SJSA1 (cell line): ENCODE measurements around the gene SF3B5. TPM values are rescaled to one million over a fixed set of nuclear protein-coding genes. Genes with fewer than 3 reads are reported as not detected.
A peak's percentile ranks its signal among the peaks of the same experiment; 100 is the strongest.
"Not testable (repeated sequence)": the region's sequence is repeated elsewhere in the genome, so short reads cannot be mapped to it uniquely, and the experiment has no call there.

Experiments
- DNase-seq, 2 experiments: peaks; one replicate each; pipeline ENCODE4 v3.0.0-alpha.2; 2015 to 2020; ENCODE audit warnings: low spot score in 2 of 2, low read depth in 1 of 2
- H3K27ac ChIP-seq: fragments of 250-450 bp; sonication (Bioruptor Pico); 2 replicates; pipeline ENCODE4 v1.5.1; 2020; ENCODE audit warnings: mild to moderate bottlenecking, moderate library complexity
- H3K27me3 ChIP-seq: fragments of 250-450 bp; sonication (Bioruptor Pico); replicated peaks from 2 replicates; pipeline ENCODE4 v1.5.1; 2020; ENCODE audit warnings: mild to moderate bottlenecking, moderate library complexity
- H3K36me3 ChIP-seq: fragments of 250-450 bp; sonication (Bioruptor Pico); 2 replicates; pipeline ENCODE4 v1.5.1; 2020; ENCODE audit warnings: mild to moderate bottlenecking
- H3K4me1 ChIP-seq: fragments of 250-450 bp; sonication (Bioruptor Pico); replicated peaks from 2 replicates; pipeline ENCODE4 v1.6.1; 2021; ENCODE audit warnings: mild to moderate bottlenecking
- H3K4me3 ChIP-seq: fragments of 250-450 bp; sonication (Bioruptor Pico); 2 replicates; pipeline ENCODE4 v1.5.1; 2020; ENCODE audit warnings: mild to moderate bottlenecking
- H3K9me3 ChIP-seq: fragments of 250-450 bp; sonication (Bioruptor Pico); replicated peaks from 2 replicates; pipeline ENCODE4 v1.5.1; 2020; ENCODE audit warnings: mild to moderate bottlenecking
- total RNA-seq: library from RNA; depleted of rRNA; stranded (reverse); fragments of >200 nt; shearing (Covaris generic); gene quantifications from 2 replicates; pipeline ENCODE4 v1.2.3, GENCODE V29; 2014; rRNA removed

SF3B5 gene
- 150 and 199 TPM in 2 replicates for total RNA-seq

GRCh38 chr6:144095134-144096002 lies at the start of gene SF3B5:
Gene SF3B5 (minus strand): TSS chr6:144095573. CDS start chr6:144095497, 76 bp downstream.
- Histone ChIP-seq H3K36me3 (peaks cover 5% of the 10 kb centered on the region; the same call in 1 of the 2 replicates), H3K4me3 (peak within 1 kb of the TSS; percentile 73), H3K27ac (peak within 1 kb of the TSS; percentile 51), H3K9me3 (no peaks in the 10 kb centered on the region), H3K4me1 (peaks cover 14% of the 10 kb centered on the region), H3K27me3 (no peaks in the 10 kb centered on the region)
- peak; percentile 98 to 99 for DNase-seq

DNA sequence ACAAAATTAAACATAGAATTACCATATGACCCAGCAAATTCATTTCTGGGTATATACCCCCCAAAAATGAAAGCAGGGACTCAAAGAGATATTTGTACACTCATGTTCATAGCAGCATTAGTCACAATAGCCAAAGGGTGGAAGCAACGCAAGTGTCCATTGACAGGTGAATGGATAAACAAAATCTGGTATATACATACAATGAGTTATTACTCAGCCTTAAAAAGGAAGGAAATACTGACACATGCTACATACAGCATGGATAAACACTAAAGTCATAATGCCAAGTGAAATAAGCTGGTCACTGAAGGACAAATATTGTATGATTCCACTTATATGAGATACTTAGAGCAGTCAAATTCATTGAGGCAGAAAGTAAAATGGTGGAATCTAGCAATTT lies 49.6 kb upstream of the SF3B5 start:
- no peak for DNase-seq
- H3K27me3 ChIP-seq: no peaks in the 10 kb centered on the region
- H3K4me1 ChIP-seq: peaks cover 22% of the 10 kb centered on the region
- H3K36me3 ChIP-seq: peaks cover 1% of the 10 kb centered on the region; the same call in 1 of the 2 replicates
- no peak overlapping the region for H3K4me3 ChIP-seq
- H3K27ac ChIP-seq: no peak overlapping the region
- no peaks in the 10 kb centered on the region for H3K9me3 ChIP-seq

DNA sequence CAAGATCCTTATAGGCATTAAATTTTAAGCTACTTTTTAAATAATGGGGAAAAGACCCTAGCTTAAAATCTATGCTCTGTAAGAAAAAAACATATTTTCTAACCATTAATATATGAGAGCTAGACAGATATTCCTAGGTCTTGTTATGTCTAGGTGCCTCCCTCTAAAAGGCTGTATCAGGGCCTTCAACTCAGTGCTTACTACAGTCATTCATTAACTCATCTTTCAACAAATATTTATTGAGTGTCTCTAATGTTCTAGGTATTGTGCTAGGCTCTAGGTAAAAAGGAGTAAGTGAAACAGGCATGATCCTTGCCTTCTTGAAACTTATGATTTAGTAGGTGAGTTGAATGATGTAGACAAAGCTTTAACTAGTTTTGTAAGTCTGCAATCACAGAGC lies 48.5 kb upstream of the SF3B5 start:
- Histone ChIP-seq H3K27ac (no peak overlapping the region), H3K4me3 (no peak overlapping the region), H3K27me3 (no peaks in the 10 kb centered on the region), H3K9me3 (no peaks in the 10 kb centered on the region), H3K36me3 (no peaks in the 10 kb centered on the region), H3K4me1 (peaks cover 11% of the 10 kb centered on the region)
- no peak for DNase-seq

DNA sequence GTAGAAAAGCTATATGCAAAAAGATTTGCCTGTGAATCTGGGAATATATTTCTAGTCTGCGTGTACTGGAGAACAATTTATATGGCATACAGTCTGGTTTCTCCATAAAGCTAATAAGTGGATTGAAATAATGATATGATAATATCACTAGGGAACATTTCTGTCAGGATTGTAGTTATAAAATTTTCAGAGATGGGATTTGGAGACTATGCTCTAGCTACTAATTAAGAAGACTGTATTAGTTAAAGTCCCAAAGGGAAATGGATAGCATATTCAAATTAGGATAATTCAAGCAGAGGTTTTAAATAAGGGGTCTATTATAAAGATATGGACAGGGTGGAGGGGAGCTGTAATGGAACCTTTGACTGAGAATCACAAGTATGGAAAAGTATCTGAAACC lies 47.7 kb upstream of the SF3B5 start:
- no peak for DNase-seq
- peaks cover 10% of the 10 kb centered on the region for H3K4me1 ChIP-seq
- H3K27me3 ChIP-seq: no peaks in the 10 kb centered on the region
- H3K36me3 ChIP-seq: no peaks in the 10 kb centered on the region
- no peak overlapping the region for H3K4me3 ChIP-seq
- no peak overlapping the region for H3K27ac ChIP-seq
- H3K9me3 ChIP-seq: no peaks in the 10 kb centered on the region

DNA sequence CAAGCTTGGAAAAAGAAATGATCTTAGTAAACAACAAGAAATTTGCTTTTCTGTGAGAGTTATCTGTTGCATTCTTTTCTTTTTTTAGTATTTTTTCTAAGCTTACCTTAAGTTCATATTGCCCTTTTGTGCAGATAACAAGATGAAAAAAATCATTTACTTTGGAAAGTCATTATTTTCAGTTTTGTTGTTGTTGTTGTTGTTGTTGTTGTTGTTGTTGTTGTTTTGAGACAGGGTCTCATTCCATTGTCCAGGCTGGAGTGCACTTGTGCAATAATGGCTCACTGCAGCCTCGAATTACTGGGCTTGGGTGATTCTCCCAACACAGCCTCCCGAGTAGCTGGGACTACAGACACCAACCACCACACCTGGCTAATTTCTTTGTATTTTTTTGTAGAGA lies 46.1 kb upstream of the SF3B5 start:
- H3K4me1 ChIP-seq: peaks cover 10% of the 10 kb centered on the region
- H3K4me3 ChIP-seq: no peak overlapping the region
- H3K9me3 ChIP-seq: no peaks in the 10 kb centered on the region
- no peak overlapping the region for H3K27ac ChIP-seq
- no peak for DNase-seq
- no peaks in the 10 kb centered on the region for H3K36me3 ChIP-seq
- no peaks in the 10 kb centered on the region for H3K27me3 ChIP-seq

GRCh38 chr6:144140867-144141266 lies 45.5 kb upstream of the SF3B5 start:
- no peaks in the 10 kb centered on the region for H3K9me3 ChIP-seq

DNA sequence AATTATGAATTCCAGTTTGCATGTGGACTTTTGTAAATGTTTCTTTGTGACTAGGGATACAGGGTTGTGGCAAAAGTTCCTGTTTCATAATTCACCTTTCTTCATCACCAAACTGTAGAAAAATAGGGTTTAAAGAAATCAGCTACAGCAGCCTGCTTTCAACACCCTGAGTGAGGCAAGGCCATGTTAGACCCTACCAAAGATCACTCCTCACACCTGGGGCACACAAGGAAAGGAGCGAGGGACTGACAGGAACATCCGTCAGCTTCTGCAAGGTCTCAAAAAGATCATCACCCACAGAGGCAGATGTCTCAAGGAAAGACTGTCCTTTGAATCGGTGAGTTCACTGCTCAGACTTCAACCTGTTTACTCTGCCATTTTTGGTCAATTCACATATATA lies 44.4 kb upstream of the SF3B5 start:
- peaks cover 1% of the 10 kb centered on the region; the same call in 1 of the 2 replicates for H3K4me1 ChIP-seq
- no peaks in the 10 kb centered on the region for H3K9me3 ChIP-seq
- no peak overlapping the region for H3K4me3 ChIP-seq
- H3K36me3 ChIP-seq: no peaks in the 10 kb centered on the region
- H3K27me3 ChIP-seq: no peaks in the 10 kb centered on the region
- DNase-seq: no peak
- H3K27ac ChIP-seq: no peak overlapping the region

More at GRCh38 chr6:144140867-144141266, 45.5 kb upstream of the SF3B5 start:
- Histone ChIP-seq H3K27ac (no peak overlapping the region), H3K36me3 (no peaks in the 10 kb centered on the region), H3K4me3 (no peak overlapping the region), H3K4me1 (peaks cover 10% of the 10 kb centered on the region), H3K27me3 (no peaks in the 10 kb centered on the region)
- no peak for DNase-seq

GRCh38 chr6:144138542-144138941 lies 43.2 kb upstream of the SF3B5 start:
- Histone ChIP-seq H3K36me3 (no peaks in the 10 kb centered on the region), H3K27ac (no peak overlapping the region), H3K27me3 (no peaks in the 10 kb centered on the region), H3K4me1 (no peaks in the 10 kb centered on the region), H3K9me3 (no peaks in the 10 kb centered on the region), H3K4me3 (no peak overlapping the region)
- DNase-seq: no peak

GRCh38 chr6:144134737-144135136 lies 39.4 kb upstream of the SF3B5 start:
- no peaks in the 10 kb centered on the region for H3K9me3 ChIP-seq
- H3K27ac ChIP-seq: no peak overlapping the region
- peaks cover 6% of the 10 kb centered on the region; the same call in 1 of the 2 replicates for H3K4me1 ChIP-seq
- H3K27me3 ChIP-seq: no peaks in the 10 kb centered on the region
- DNase-seq: no peak
- H3K36me3 ChIP-seq: no peaks in the 10 kb centered on the region
- H3K4me3 ChIP-seq: no peak overlapping the region

DNA sequence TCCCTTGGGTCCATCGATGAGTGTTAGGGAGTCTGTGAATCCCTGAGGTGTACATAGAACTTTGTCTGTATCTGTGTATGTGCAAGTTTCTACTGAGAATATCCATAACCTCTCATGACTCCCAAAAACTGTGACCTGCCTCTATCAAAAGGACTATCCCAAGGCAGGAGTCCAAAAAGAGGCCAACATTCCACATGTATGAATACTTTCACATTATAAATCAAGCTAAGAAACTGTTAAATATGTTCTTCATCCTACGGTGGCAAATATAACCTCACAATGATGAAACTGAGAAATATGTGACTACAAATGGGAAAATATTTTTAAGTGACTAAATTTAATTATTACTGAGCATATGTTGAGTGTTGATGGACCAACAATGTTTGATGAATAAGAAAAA lies 38.8 kb upstream of the SF3B5 start:
- DNase-seq: no peak
- Histone ChIP-seq H3K27ac (no peak overlapping the region), H3K9me3 (no peaks in the 10 kb centered on the region), H3K4me3 (no peak overlapping the region), H3K4me1 (peaks cover 6% of the 10 kb centered on the region; the same call in 1 of the 2 replicates), H3K36me3 (no peaks in the 10 kb centered on the region), H3K27me3 (no peaks in the 10 kb centered on the region)

- no peak overlapping the region for H3K4me3 ChIP-seq
These were observed 38.0 kb upstream of the SF3B5 start for GRCh38 chr6:144133225-144133821.

DNA sequence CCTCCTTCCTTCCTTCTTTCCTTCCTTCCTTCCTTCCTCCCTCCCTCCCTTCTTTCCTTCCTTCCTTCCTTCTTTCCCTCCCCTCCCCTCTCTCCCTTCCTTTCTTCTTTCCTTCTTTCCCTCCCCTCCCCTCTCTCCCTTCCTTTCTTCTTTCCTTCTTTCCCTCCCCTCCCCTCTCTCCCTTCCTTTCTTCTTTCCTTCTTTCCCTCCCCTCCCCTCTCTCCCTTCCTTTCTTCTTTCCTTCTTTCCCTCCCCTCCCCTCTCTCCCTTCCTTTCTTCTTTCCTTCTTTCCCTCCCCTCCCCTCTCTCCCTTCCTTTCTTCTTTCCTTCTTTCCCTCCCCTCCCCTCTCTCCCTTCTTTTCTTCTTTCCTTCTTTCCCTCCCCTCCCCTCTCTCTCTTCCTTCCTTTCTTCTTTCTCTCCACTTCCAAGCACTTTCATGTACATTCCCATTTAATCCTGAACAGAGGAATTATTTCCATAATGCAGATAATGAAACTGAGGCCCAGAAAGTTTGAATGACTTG lies 36.9 kb upstream of the SF3B5 start:
- not testable (repeated sequence) for H3K27me3 ChIP-seq, DNase-seq, H3K4me1 ChIP-seq, H3K4me3 ChIP-seq, H3K36me3 ChIP-seq, H3K9me3 ChIP-seq, H3K27ac ChIP-seq

More at GRCh38 chr6:144133225-144133821, 38.0 kb upstream of the SF3B5 start:
- Histone ChIP-seq H3K27me3 (no peaks in the 10 kb centered on the region), H3K9me3 (no peaks in the 10 kb centered on the region), H3K27ac (no peak overlapping the region), H3K36me3 (no peaks in the 10 kb centered on the region), H3K4me1 (peaks cover 6% of the 10 kb centered on the region; the same call in 1 of the 2 replicates)
- DNase-seq: no peak

DNA sequence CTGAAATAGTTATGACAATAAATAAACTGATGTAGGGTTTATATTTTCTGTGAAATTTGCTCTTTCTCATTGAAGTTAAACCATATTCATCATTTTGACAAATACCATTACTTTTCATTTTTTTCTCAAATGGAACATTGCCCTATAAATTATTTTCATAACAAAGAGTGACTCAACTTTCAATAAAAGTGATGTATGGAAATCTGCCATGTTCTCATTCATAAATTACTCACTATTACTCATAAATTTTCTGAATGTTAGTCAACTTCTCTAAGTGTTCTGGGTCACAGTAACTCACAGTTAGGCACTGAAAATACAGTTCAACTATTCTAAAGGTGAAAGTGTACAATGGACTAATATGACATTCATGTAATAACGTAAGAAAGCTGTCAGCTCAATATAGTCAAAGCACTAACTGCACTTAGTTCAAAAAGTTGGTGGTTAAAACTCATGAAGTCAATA lies 35.9 kb upstream of the SF3B5 start:
- Histone ChIP-seq H3K27me3 (no peaks in the 10 kb centered on the region), H3K9me3 (no peaks in the 10 kb centered on the region; the same call in 1 of the 2 replicates), H3K4me3 (no peak overlapping the region), H3K4me1 (peaks cover 6% of the 10 kb centered on the region; the same call in 1 of the 2 replicates), H3K36me3 (no peaks in the 10 kb centered on the region), H3K27ac (no peak overlapping the region)
- DNase-seq: peak in 1 of 2 experiments; percentile 9

GRCh38 chr6:144129469-144129868 lies 34.1 kb upstream of the SF3B5 start:
- H3K27ac ChIP-seq: no peak overlapping the region
- peaks cover 6% of the 10 kb centered on the region; the same call in 1 of the 2 replicates for H3K4me1 ChIP-seq
- no peaks in the 10 kb centered on the region for H3K27me3 ChIP-seq
- no peaks in the 10 kb centered on the region; the same call in 1 of the 2 replicates for H3K9me3 ChIP-seq
- no peak for DNase-seq
- H3K4me3 ChIP-seq: no peak overlapping the region
- no peaks in the 10 kb centered on the region for H3K36me3 ChIP-seq
